ENCODE measurements around the gene KIF3B. TPM values are rescaled to one million over a fixed set of nuclear protein-coding genes. Genes with fewer than 3 reads are reported as not detected.
A peak's percentile ranks its signal among the peaks of the same experiment; 100 is the strongest.

Gene KIF3B
- total and polyA plus RNA-seq, 2 of the 13 experiments (the other 11 are each of a cell fraction or from before 2014, with no cell fraction given), result 23.6 to 28.8 TPM

GRCh38 chr20:32231245-32231644, 46.2 kb upstream of the KIF3B start:
- H3K9ac ChIP-seq (ENCODE audit: insufficient read depth, low read depth, low read length), result no peak overlapping the region
- H3K4me1 ChIP-seq (ENCODE audit: insufficient read depth, low read length), result peaks cover 21% of the 10 kb centered on the region
- H3K79me2 ChIP-seq (ENCODE audit: insufficient read depth, low read length), result no peaks in the 10 kb centered on the region
- TF ChIP-seq ZKSCAN1 (IDR thresholded peaks at IDR 0.05; ENCODE audit: low read length), result peak; percentile 68; the same call in 1 of the 2 replicates
- no peak for TF ChIP-seq SMAD3 (CRISPR knock-in tag; IDR thresholded peaks at IDR 0.05)
- no peak for TF ChIP-seq TBP (CRISPR knock-in tag; IDR thresholded peaks at IDR 0.05)
- TF ChIP-seq CENPX (CRISPR knock-in tag; IDR thresholded peaks at IDR 0.05), result no peak
- TF ChIP-seq MEIS2 (CRISPR knock-in tag; IDR thresholded peaks at IDR 0.05), result no peak
- no peak for TF ChIP-seq TBL1XR1 (IDR thresholded peaks at IDR 0.05; ENCODE audit: borderline replicate concordance, low read length, partially characterized antibody)
- TF ChIP-seq ZNF17 (CRISPR knock-in tag; IDR thresholded peaks at IDR 0.05), result no peak
- TF ChIP-seq AKAP8 (CRISPR knock-in tag; IDR thresholded peaks at IDR 0.05), result no peak
- intact Hi-C loops (cut with micrococcal nuclease; ENCODE audit: unreplicated experiment), result no loop called here
- H3K27me3 ChIP-seq (ENCODE audit: control insufficient read depth in 1 of 2, insufficient read depth in 2 of 2, low read length in 2 of 2), result no peaks in the 10 kb centered on the region
- ChIA-PET POLR2A (no interaction called here), CTCF (ENCODE audit: low intra/inter-chr PET ratio, low total read pairs) (no interaction called here)
- no peak overlapping the region for H3K4me3 ChIP-seq (replicated peaks in 1 of 3; ENCODE audit: insufficient read depth in 1 of 3, low read depth in 2 of 3, low read length in 3 of 3)
- in situ Hi-C loops (cut with HindIII; ENCODE audit: extremely low pct_ligation_motif_present, low pct_unique_long_range_greater_than_20kb), result no loop called here
- WGBS (ENCODE audit: low lambda C conversion rate), result 96% methylated on average over 4 of the region's 4 CpGs
- no peak overlapping the region for H3K27ac ChIP-seq (ENCODE audit: extremely low read length, insufficient read depth, low read length)
- DNase-seq (ENCODE audit: low spot score) (no peak), FAIRE-seq (no peak), ATAC-seq (no peak)
- no TSS peak for BruUV-seq (replicated peaks)
- no peaks in the 10 kb centered on the region for H3K9me3 ChIP-seq (ENCODE audit: low read length)
- H2AFZ ChIP-seq (ENCODE audit: low read length), result no peak overlapping the region
- no peaks in the 10 kb centered on the region for H4K20me1 ChIP-seq (ENCODE audit: insufficient read depth, low read length)
- H3K4me2 ChIP-seq (ENCODE audit: low read depth, low read length), result no peak overlapping the region
- H3K36me3 ChIP-seq (replicated peaks in 1 of 2; ENCODE audit: control insufficient read depth in 1 of 2, insufficient read depth in 2 of 2, low read length in 2 of 2), result peaks cover 34 to 79% of the 10 kb centered on the region in 2 experiments

- POLR2A ChIA-PET, result no interaction called here
- ATAC-seq, result no peak
- no peak for TF ChIP-seq ZMYM2 (CRISPR knock-in tag; IDR thresholded peaks at IDR 0.05)
- TF ChIP-seq, protein P1, sequence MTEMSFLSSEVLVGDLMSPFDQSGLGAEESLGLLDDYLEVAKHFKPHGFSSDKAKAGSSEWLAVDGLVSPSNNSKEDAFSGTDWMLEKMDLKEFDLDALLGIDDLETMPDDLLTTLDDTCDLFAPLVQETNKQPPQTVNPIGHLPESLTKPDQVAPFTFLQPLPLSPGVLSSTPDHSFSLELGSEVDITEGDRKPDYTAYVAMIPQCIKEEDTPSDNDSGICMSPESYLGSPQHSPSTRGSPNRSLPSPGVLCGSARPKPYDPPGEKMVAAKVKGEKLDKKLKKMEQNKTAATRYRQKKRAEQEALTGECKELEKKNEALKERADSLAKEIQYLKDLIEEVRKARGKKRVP (CRISPR knock-in tag; IDR thresholded peaks at IDR 0.05), result no peak
- no peak for TF ChIP-seq ZNF331 (CRISPR knock-in tag; IDR thresholded peaks at IDR 0.05)
- TF ChIP-seq SOX6 (IDR thresholded peaks at IDR 0.05), result no peak
- no peak for TF ChIP-seq SOX6 (CRISPR knock-in tag; IDR thresholded peaks at IDR 0.05)
- no peak for TF ChIP-seq KDM2A (CRISPR knock-in tag; IDR thresholded peaks at IDR 0.05; ENCODE audit: borderline replicate concordance, low read depth)
- no peak for TF ChIP-seq IKZF4 (CRISPR knock-in tag; IDR thresholded peaks at IDR 0.05; ENCODE audit: borderline replicate concordance, low read depth, not compliant biosample characterization)
- TF ChIP-seq SP1 (IDR thresholded peaks at IDR 0.05), result no peak
- no peak for TF ChIP-seq SP1 (CRISPR knock-in tag; IDR thresholded peaks at IDR 0.05)
- no peak for TF ChIP-seq ZBTB7A (CRISPR knock-in tag; IDR thresholded peaks at IDR 0.05)
- no peak for TF ChIP-seq ISL2 (CRISPR knock-in tag; IDR thresholded peaks at IDR 0.05)
- peak; percentile 99 to 100 for TF ChIP-seq MAFK (conservative IDR thresholded peaks at IDR 0.05 in 1 of 2, IDR thresholded peaks at IDR 0.05 in 1 of 2; ENCODE audit: low read length in 2 of 2)
- peak; percentile 70; the same call in 1 of the 2 replicates for TF ChIP-seq MAFG (CRISPR knock-in tag; IDR thresholded peaks at IDR 0.05)
- TF ChIP-seq MAFF (IDR thresholded peaks at IDR 0.05; ENCODE audit: low read depth, low read length), result peak; percentile 99
- TF ChIP-seq ZFP41 (CRISPR knock-in tag; IDR thresholded peaks at IDR 0.05; ENCODE audit: borderline replicate concordance), result no peak
These were observed 45.6 kb upstream of the KIF3B start for GRCh38 chr20:32231847-32232246.

More at GRCh38 chr20:32231847-32232246, 45.6 kb upstream of the KIF3B start:
- BruUV-seq (replicated peaks), result no TSS peak
- Histone ChIP-seq H3K4me1 (ENCODE audit: insufficient read depth, low read length) (peaks cover 26% of the 10 kb centered on the region), H3K79me2 (ENCODE audit: insufficient read depth, low read length) (no peaks in the 10 kb centered on the region), H3K9ac (ENCODE audit: insufficient read depth, low read depth, low read length) (no peak overlapping the region), H3K4me2 (ENCODE audit: low read depth, low read length) (no peak overlapping the region), H3K36me3 (replicated peaks in 1 of 2; ENCODE audit: control insufficient read depth in 1 of 2, insufficient read depth in 2 of 2, low read length in 2 of 2) (peaks cover 32 to 76% of the 10 kb centered on the region in 2 experiments), H3K27ac (ENCODE audit: extremely low read length, insufficient read depth, low read length) (no peak overlapping the region), H3K9me3 (ENCODE audit: low read length) (no peaks in the 10 kb centered on the region), H2AFZ (ENCODE audit: low read length) (no peak overlapping the region), H3K27me3 (ENCODE audit: control insufficient read depth in 1 of 2, insufficient read depth in 2 of 2, low read length in 2 of 2) (no peaks in the 10 kb centered on the region), H3K4me3 (replicated peaks in 1 of 3; ENCODE audit: insufficient read depth in 1 of 3, low read depth in 2 of 3, low read length in 3 of 3) (no peak overlapping the region), H4K20me1 (ENCODE audit: insufficient read depth, low read length) (no peaks in the 10 kb centered on the region)
- CTCF ChIA-PET (ENCODE audit: low intra/inter-chr PET ratio, low total read pairs), result no interaction called here
- no peak for DNase-seq (ENCODE audit: low spot score)
- intact Hi-C loops (cut with micrococcal nuclease; ENCODE audit: unreplicated experiment) (no loop called here), in situ Hi-C loops (cut with HindIII; ENCODE audit: extremely low pct_ligation_motif_present, low pct_unique_long_range_greater_than_20kb) (no loop called here)
- FAIRE-seq, result no peak
- WGBS (ENCODE audit: low lambda C conversion rate), result 98% methylated on average over 4 of the region's 4 CpGs
